Breast epithelium (tissue), 4 donors: ENCODE results near the gene EML1. TPM values are rescaled to one million over a fixed set of nuclear protein-coding genes. Genes with fewer than 3 reads are reported as not detected.

ENCODE experiments used
- DNase-seq, 2 donors: peaks; one replicate each; pipeline ENCODE4 v3.0.0-alpha.2; 2019; ENCODE audit warnings: low spot score in 2 of 2
- H3K27ac ChIP-seq, 2 donors: fragments of 200-600 bp; sonication (generic) in 1 of 2; one replicate each; pipeline ENCODE4 v1.5.1; 2016 to 2019; ENCODE audit warnings: mild to moderate bottlenecking in 1 of 2
- H3K27me3 ChIP-seq, 2 donors: fragments of 200-600 bp; sonication (generic) in 1 of 2; one replicate each; pipeline versions ENCODE4 v1.5.1 to v1.6.0; 2017 to 2019; ENCODE audit warnings: control low read depth in 1 of 2, mild to moderate bottlenecking in 1 of 2
- H3K36me3 ChIP-seq: fragments of 200-600 bp; one replicate; pipeline ENCODE4 v1.5.1; 2019
- H3K4me1 ChIP-seq, 2 donors: fragments of 200-600 bp; sonication (generic); one replicate each; pipeline ENCODE4 v1.5.1; 2016 to 2019; ENCODE audit warnings: control low read depth in 1 of 2
- H3K4me3 ChIP-seq, 3 donors: fragments of 200-600 bp; sonication (generic); 1 replicate in 2 of 3; 2 replicates in 1 of 3; pipeline ENCODE4 v1.5.1; 2016 to 2019; ENCODE audit warnings: mild to moderate bottlenecking in 3 of 3, moderate library complexity in 2 of 3
- H3K9me3 ChIP-seq, 2 donors: fragments of 200-600 bp; sonication (generic) in 1 of 2; one replicate each; pipeline ENCODE4 v1.5.1; 2016 to 2019; ENCODE audit warnings: control low read depth in 1 of 2
- CTCF ChIP-seq, 3 donors: fragments of 450-650 bp; IDR thresholded peaks; one replicate each; pipeline ENCODE4 v1.5.1; 2016 to 2017; ENCODE audit warnings: antibody characterized with exemption in 3 of 3, mild to moderate bottlenecking in 3 of 3, moderate library complexity in 3 of 3
- POLR2A ChIP-seq: fragments of 450-650 bp; IDR thresholded peaks from one replicate; pipeline ENCODE4 v1.6.1; 2016; ENCODE audit warnings: antibody characterized with exemption, mild to moderate bottlenecking, moderate library complexity
- POLR2AphosphoS5 ChIP-seq, 3 donors: sonication (generic); formaldehyde crosslinking; IDR thresholded peaks; one replicate each; pipeline ENCODE4 v1.6.1; 2017; ENCODE audit warnings: antibody characterized with exemption in 3 of 3
- intact Hi-C: fragments of 100-400 bp; cut with DNase I; formaldehyde crosslinking; loops from one replicate; pipeline ENCODE4 v1.15.1; 2023; ENCODE audit warnings: low total_unique reads
- total RNA-seq, 3 donors: library from RNA; depleted of rRNA; stranded (reverse); fragments of >200 nt; gene quantifications; one replicate each; pipeline ENCODE4 v1.1.0, GENCODE V29; 2016

Gene EML1
- total RNA-seq, 3 donors from 2014 or later = 11.3 to 26.1 (median 25.9) TPM

- Histone ChIP-seq H3K4me1 (no peaks in the 10 kb centered on the region), H3K27me3 (no peaks in the 10 kb centered on the region), H3K36me3 (no peaks in the 10 kb centered on the region), H3K4me3 (no peak overlapping the region), H3K9me3 (no peaks in the 10 kb centered on the region), H3K27ac (no peak overlapping the region)
- no peak for TF ChIP-seq POLR2A
- no peak for TF ChIP-seq CTCF (IDR thresholded peaks at IDR 0.05)
- no peak for DNase-seq
- intact Hi-C loops = no loop called here
Measured at GRCh38 chr14:99873653-99874052, 80.4 kb downstream of the EML1 start.

- intact Hi-C loops = no loop called here
- TF ChIP-seq POLR2A (no peak), POLR2AphosphoS5 (IDR thresholded peaks at IDR 0.05) (no peak)
Measured at GRCh38 chr14:99874306-99874705, 81.1 kb downstream of the EML1 start.

GRCh38 chr14:99875421-99875820 is 82.2 kb downstream of the EML1 start:
- intact Hi-C loops = no loop called here
- no peaks in the 10 kb centered on the region for H3K36me3 ChIP-seq
- H3K27me3 ChIP-seq = no peaks in the 10 kb centered on the region
- H3K9me3 ChIP-seq = no peaks in the 10 kb centered on the region
- no peaks in the 10 kb centered on the region for H3K4me1 ChIP-seq
- no peak overlapping the region for H3K27ac ChIP-seq
- no peak overlapping the region for H3K4me3 ChIP-seq
- no peak for TF ChIP-seq POLR2A
- TF ChIP-seq POLR2AphosphoS5 (IDR thresholded peaks at IDR 0.05) = no peak
- TF ChIP-seq CTCF (IDR thresholded peaks at IDR 0.05) = no peak
- no peak for DNase-seq

More at GRCh38 chr14:99874306-99874705, 81.1 kb downstream of the EML1 start:
- no peaks in the 10 kb centered on the region for H3K27me3 ChIP-seq
- H3K27ac ChIP-seq = no peak overlapping the region
- no peak overlapping the region for H3K4me3 ChIP-seq
- H3K36me3 ChIP-seq = no peaks in the 10 kb centered on the region
- no peaks in the 10 kb centered on the region for H3K9me3 ChIP-seq
- no peak for DNase-seq
- H3K4me1 ChIP-seq = no peaks in the 10 kb centered on the region

GRCh38 chr14:99875836-99876235 is 82.6 kb downstream of the EML1 start:
- no peak for TF ChIP-seq POLR2AphosphoS5 (IDR thresholded peaks at IDR 0.05)
- no peak for TF ChIP-seq POLR2A
- TF ChIP-seq CTCF (IDR thresholded peaks at IDR 0.05) = no peak
- Histone ChIP-seq H3K4me1 (no peaks in the 10 kb centered on the region), H3K9me3 (no peaks in the 10 kb centered on the region), H3K27me3 (no peaks in the 10 kb centered on the region), H3K36me3 (no peaks in the 10 kb centered on the region), H3K27ac (no peak overlapping the region), H3K4me3 (no peak overlapping the region)
- intact Hi-C loops = no loop called here
- no peak for DNase-seq

GRCh38 chr14:99876406-99876805 is 83.2 kb downstream of the EML1 start:
- TF ChIP-seq CTCF (IDR thresholded peaks at IDR 0.05) (no peak), POLR2AphosphoS5 (IDR thresholded peaks at IDR 0.05) (no peak), POLR2A (no peak)
- no peak overlapping the region for H3K4me3 ChIP-seq
- H3K27ac ChIP-seq = no peak overlapping the region
- H3K27me3 ChIP-seq = no peaks in the 10 kb centered on the region
- DNase-seq = no peak
- no peaks in the 10 kb centered on the region for H3K4me1 ChIP-seq
- no peaks in the 10 kb centered on the region for H3K9me3 ChIP-seq
- intact Hi-C loops = no loop called here
- no peaks in the 10 kb centered on the region for H3K36me3 ChIP-seq

- intact Hi-C loops = no loop called here
- Histone ChIP-seq H3K4me1 (no peaks in the 10 kb centered on the region), H3K27ac (no peak overlapping the region), H3K9me3 (no peaks in the 10 kb centered on the region), H3K27me3 (no peaks in the 10 kb centered on the region), H3K36me3 (no peaks in the 10 kb centered on the region), H3K4me3 (no peak overlapping the region)
- TF ChIP-seq CTCF (IDR thresholded peaks at IDR 0.05) (no peak), POLR2AphosphoS5 (IDR thresholded peaks at IDR 0.05) (no peak), POLR2A (no peak)
- no peak for DNase-seq
Measured at GRCh38 chr14:99878563-99878962, 85.3 kb downstream of the EML1 start.
